Gastrocnemius medialis (tissue), 4 donors: Measurements from ENCODE around the gene SRSF3. TPM values are rescaled to one million over a fixed set of nuclear protein-coding genes. Genes with fewer than 3 reads are reported as not detected.

Experiments used
- ATAC-seq, 2 donors: fragments of 150-250 bp; one replicate each; pipeline ENCODE4 v1.9.1; 2016
- DNase-seq, 2 donors: peaks; one replicate each; pipeline ENCODE4 v3.0.0-alpha.2; 2019
- H3K27ac ChIP-seq, 4 donors: fragments of 200-600 bp; sonication (generic); 1 replicate in 1 of 4; 2 replicates in 3 of 4; pipeline ENCODE4 v1.5.1; 2016 to 2018; ENCODE audit warnings: mild to moderate bottlenecking in 2 of 4, moderate library complexity in 1 of 4
- H3K27me3 ChIP-seq, 3 donors: fragments of 200-600 bp; sonication (generic) in 2 of 3; 1 replicate in 1 of 3; 2 replicates in 2 of 3; pipeline versions ENCODE4 v1.5.1 to v1.6.0; 2016 to 2019; ENCODE audit warnings: mild to moderate bottlenecking in 1 of 3, moderate library complexity in 1 of 3
- H3K36me3 ChIP-seq, 2 donors: fragments of 200-600 bp; sonication (generic) in 1 of 2; one replicate each; pipeline ENCODE4 v1.5.1; 2017 to 2018
- H3K4me1 ChIP-seq, 2 donors: fragments of 200-600 bp; sonication (generic) in 1 of 2; one replicate each; pipeline ENCODE4 v1.5.1; 2016 to 2017; ENCODE audit warnings: mild to moderate bottlenecking in 2 of 2
- H3K4me3 ChIP-seq, 4 donors: fragments of 200-600 bp; sonication (generic) in 3 of 4; 1 replicate in 1 of 4; 2 replicates in 3 of 4; pipeline ENCODE4 v1.5.1; 2016 to 2019; ENCODE audit warnings: mild to moderate bottlenecking in 2 of 4
- H3K9me3 ChIP-seq, 3 donors: fragments of 200-600 bp; sonication (generic) in 2 of 3; 1 replicate in 1 of 3; 2 replicates in 2 of 3; pipeline ENCODE4 v1.5.1; 2016 to 2019
- CTCF ChIP-seq, 5 experiments: fragments of 450-650 bp in 3 of 5; fragments of 200-600 bp in 2 of 5; sonication (generic) in 2 of 5; IDR thresholded peaks in 4 of 5; conservative IDR thresholded peaks in 1 of 5; 1 replicate in 4 of 5; 2 replicates in 1 of 5; pipeline ENCODE4 v1.5.1; 2016 to 2019; ENCODE audit warnings: antibody characterized with exemption in 5 of 5, mild to moderate bottlenecking in 3 of 5, moderate library complexity in 3 of 5
- POLR2A ChIP-seq, 2 donors: fragments of 450-650 bp; IDR thresholded peaks; one replicate each; pipeline ENCODE4 v1.6.1; 2017; ENCODE audit warnings: antibody characterized with exemption in 2 of 2, mild to moderate bottlenecking in 2 of 2, moderate library complexity in 2 of 2
- in situ Hi-C, 4 donors: fragments of 200-750 bp; cut with MboI; loops; one replicate each; pipeline versions ENCODE4 v1.15.0 to v1.8.0; 2017; ENCODE audit warnings: low sequenced_read_pairs in 4 of 4
- intact Hi-C: fragments of 100-400 bp; cut with DNase I; formaldehyde crosslinking; loops from one replicate; pipeline ENCODE4 v1.15.1; 2023; ENCODE audit warnings: low total_unique reads
- total RNA-seq, 4 donors: library from RNA; depleted of rRNA; stranded (reverse); fragments of >200 nt; gene quantifications; one replicate each; pipeline versions ENCODE4 v1.1.0 to v1.2.3, GENCODE V29; 2016

Gene SRSF3
- total RNA-seq, 4 donors from 2014 or later = 66.3 to 118 (median 83.2) TPM

- no peaks in the 10 kb centered on the region for H3K27me3 ChIP-seq
- ATAC-seq (peak; percentile 81 to 85), DNase-seq (peak in 1 of 2 donors; percentile 37)
- TF ChIP-seq CTCF (IDR thresholded peaks at IDR 0.05 in 4 of 5, conservative IDR thresholded peaks at IDR 0.05 in 1 of 5) (no peak), POLR2A (IDR thresholded peaks at IDR 0.05) (no peak)
- no peak overlapping the region for H3K4me3 ChIP-seq
- intact Hi-C loops = no loop called here
- H3K36me3 ChIP-seq = no peaks in the 10 kb centered on the region
- no peaks in the 10 kb centered on the region for H3K9me3 ChIP-seq
- H3K27ac ChIP-seq = peak overlapping the region; percentile 1 to 52 (median 24)
- in situ Hi-C loops = no loop called here
- H3K4me1 ChIP-seq = peaks cover 7 to 11% of the 10 kb centered on the region in 2 donors
Observed at GRCh38 chr6:36633370-36633769, 39.2 kb downstream of the SRSF3 start.

- TF ChIP-seq CTCF (IDR thresholded peaks at IDR 0.05 in 4 of 5, conservative IDR thresholded peaks at IDR 0.05 in 1 of 5) (no peak), POLR2A (IDR thresholded peaks at IDR 0.05) (no peak)
- no peak overlapping the region for H3K4me3 ChIP-seq
- H3K4me1 ChIP-seq = peaks cover 5 to 8% of the 10 kb centered on the region in 2 donors
- no peaks in the 10 kb centered on the region for H3K9me3 ChIP-seq
- DNase-seq (no peak), ATAC-seq (no peak)
- intact Hi-C loops = no loop called here
- no peaks in the 10 kb centered on the region for H3K36me3 ChIP-seq
- peak overlapping the region; percentile 1 to 52 (median 24) for H3K27ac ChIP-seq
- no peaks in the 10 kb centered on the region for H3K27me3 ChIP-seq
- in situ Hi-C loops = no loop called here
Observed at GRCh38 chr6:36633915-36634314, 39.8 kb downstream of the SRSF3 start.

- intact Hi-C loops (no loop called here), in situ Hi-C loops (no loop called here)
- TF ChIP-seq CTCF (IDR thresholded peaks at IDR 0.05 in 4 of 5, conservative IDR thresholded peaks at IDR 0.05 in 1 of 5) = no peak
- no peak for TF ChIP-seq POLR2A (IDR thresholded peaks at IDR 0.05)
- no peaks in the 10 kb centered on the region for H3K9me3 ChIP-seq
- H3K27ac ChIP-seq = peak overlapping the region in 1 of 4 donors; percentile 11
- DNase-seq (no peak), ATAC-seq (no peak)
- H3K4me1 ChIP-seq = peaks cover under 1 to 8% of the 10 kb centered on the region in 2 donors
- H3K36me3 ChIP-seq = no peaks in the 10 kb centered on the region
- no peaks in the 10 kb centered on the region for H3K27me3 ChIP-seq
- H3K4me3 ChIP-seq = no peak overlapping the region
Observed at GRCh38 chr6:36634317-36635108, 40.4 kb downstream of the SRSF3 start.

GRCh38 chr6:36636283-36636682 is 42.1 kb downstream of the SRSF3 start:
- H3K4me1 ChIP-seq = peaks cover 0 to 8% of the 10 kb centered on the region in 2 donors
- H3K36me3 ChIP-seq = no peaks in the 10 kb centered on the region
- H3K27me3 ChIP-seq = no peaks in the 10 kb centered on the region
- H3K27ac ChIP-seq = no peak overlapping the region
- DNase-seq (no peak), ATAC-seq (no peak)
- TF ChIP-seq CTCF (IDR thresholded peaks at IDR 0.05 in 4 of 5, conservative IDR thresholded peaks at IDR 0.05 in 1 of 5) = no peak
- no peak for TF ChIP-seq POLR2A (IDR thresholded peaks at IDR 0.05)
- in situ Hi-C loops = no loop called here
- H3K9me3 ChIP-seq = no peaks in the 10 kb centered on the region
- intact Hi-C loops = no loop called here
- no peak overlapping the region for H3K4me3 ChIP-seq
